HL-60 (cell line): Measurements from ENCODE around the gene BLOC1S3.

Experiments
- DNase-seq, 2 experiments: peaks; one replicate each; pipeline ENCODE4 v3.0.0-alpha.2; 2010 to 2020; ENCODE audit warnings: low read depth in 1 of 2, low spot score in 1 of 2
- H3K27ac ChIP-seq: fragments of 250-450 bp; sonication (Bioruptor Pico); replicated peaks from 2 replicates; pipeline ENCODE4 v1.5.1; 2020; ENCODE audit warnings: mild to moderate bottlenecking, moderate library complexity
- H3K27me3 ChIP-seq: fragments of 250-450 bp; sonication (Bioruptor Pico); 2 replicates; pipeline ENCODE4 v1.5.1; 2021; ENCODE audit warnings: mild to moderate bottlenecking, moderate library complexity; ENCODE audit not compliant: insufficient read depth, poor library complexity, severe bottlenecking
- H3K4me3 ChIP-seq: replicated peaks from 2 replicates; pipeline ENCODE4 v1.5.1; 2011; ENCODE audit warnings: mild to moderate bottlenecking, control low read depth, low read length; ENCODE audit not compliant: insufficient read depth
- CTCF ChIP-seq: IDR thresholded peaks from one replicate; pipeline ENCODE4 v1.5.1; 2011; ENCODE audit warnings: low read length, control low read depth, inconsistent platforms; ENCODE audit not compliant: insufficient read depth
- GABPA ChIP-seq: IDR thresholded peaks from 2 replicates; pipeline ENCODE4 v1.6.1; 2012; ENCODE audit warnings: low read depth
- POLR2AphosphoS5 ChIP-seq: IDR thresholded peaks from 2 replicates; pipeline ENCODE4 v1.6.1; 2012; ENCODE audit warnings: low read depth
- SPI1 ChIP-seq: IDR thresholded peaks from 2 replicates; pipeline ENCODE4 v1.6.1; 2012; ENCODE audit warnings: low read depth, mild to moderate bottlenecking, borderline replicate concordance
- TF ChIP-seq, protein P1 (sequence below): IDR thresholded peaks from 2 replicates; pipeline ENCODE4 v1.6.1; 2012; ENCODE audit warnings: low read depth; ENCODE audit not compliant: insufficient replicate concordance

BLOC1S3 gene

DNA sequence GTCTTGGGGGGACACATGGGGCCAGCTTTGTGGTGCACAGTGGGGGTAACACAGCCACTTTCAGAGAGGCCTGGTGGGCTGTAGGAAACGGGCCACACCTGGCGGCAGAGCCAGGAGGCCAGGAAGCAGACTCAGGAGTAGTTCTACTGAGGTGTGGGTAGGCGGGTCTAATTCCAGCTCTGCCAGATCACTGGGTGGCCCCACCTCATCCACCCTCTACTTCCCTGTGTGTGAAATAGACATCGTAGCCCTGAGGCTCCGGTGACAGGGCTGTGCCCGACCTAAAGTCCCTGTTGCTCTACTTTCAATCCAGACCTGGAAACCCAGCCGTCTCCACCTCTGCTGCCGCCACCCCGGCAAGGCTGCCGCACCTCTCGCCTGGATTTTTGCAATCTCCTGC lies 21.8 kb upstream of the BLOC1S3 start:
- peaks cover 44% of the 10 kb centered on the region for H3K27me3 ChIP-seq
- TF ChIP-seq, protein P1, sequence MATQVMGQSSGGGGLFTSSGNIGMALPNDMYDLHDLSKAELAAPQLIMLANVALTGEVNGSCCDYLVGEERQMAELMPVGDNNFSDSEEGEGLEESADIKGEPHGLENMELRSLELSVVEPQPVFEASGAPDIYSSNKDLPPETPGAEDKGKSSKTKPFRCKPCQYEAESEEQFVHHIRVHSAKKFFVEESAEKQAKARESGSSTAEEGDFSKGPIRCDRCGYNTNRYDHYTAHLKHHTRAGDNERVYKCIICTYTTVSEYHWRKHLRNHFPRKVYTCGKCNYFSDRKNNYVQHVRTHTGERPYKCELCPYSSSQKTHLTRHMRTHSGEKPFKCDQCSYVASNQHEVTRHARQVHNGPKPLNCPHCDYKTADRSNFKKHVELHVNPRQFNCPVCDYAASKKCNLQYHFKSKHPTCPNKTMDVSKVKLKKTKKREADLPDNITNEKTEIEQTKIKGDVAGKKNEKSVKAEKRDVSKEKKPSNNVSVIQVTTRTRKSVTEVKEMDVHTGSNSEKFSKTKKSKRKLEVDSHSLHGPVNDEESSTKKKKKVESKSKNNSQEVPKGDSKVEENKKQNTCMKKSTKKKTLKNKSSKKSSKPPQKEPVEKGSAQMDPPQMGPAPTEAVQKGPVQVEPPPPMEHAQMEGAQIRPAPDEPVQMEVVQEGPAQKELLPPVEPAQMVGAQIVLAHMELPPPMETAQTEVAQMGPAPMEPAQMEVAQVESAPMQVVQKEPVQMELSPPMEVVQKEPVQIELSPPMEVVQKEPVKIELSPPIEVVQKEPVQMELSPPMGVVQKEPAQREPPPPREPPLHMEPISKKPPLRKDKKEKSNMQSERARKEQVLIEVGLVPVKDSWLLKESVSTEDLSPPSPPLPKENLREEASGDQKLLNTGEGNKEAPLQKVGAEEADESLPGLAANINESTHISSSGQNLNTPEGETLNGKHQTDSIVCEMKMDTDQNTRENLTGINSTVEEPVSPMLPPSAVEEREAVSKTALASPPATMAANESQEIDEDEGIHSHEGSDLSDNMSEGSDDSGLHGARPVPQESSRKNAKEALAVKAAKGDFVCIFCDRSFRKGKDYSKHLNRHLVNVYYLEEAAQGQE = no peak
- TF ChIP-seq SPI1 (no peak), CTCF (no peak)

DNA sequence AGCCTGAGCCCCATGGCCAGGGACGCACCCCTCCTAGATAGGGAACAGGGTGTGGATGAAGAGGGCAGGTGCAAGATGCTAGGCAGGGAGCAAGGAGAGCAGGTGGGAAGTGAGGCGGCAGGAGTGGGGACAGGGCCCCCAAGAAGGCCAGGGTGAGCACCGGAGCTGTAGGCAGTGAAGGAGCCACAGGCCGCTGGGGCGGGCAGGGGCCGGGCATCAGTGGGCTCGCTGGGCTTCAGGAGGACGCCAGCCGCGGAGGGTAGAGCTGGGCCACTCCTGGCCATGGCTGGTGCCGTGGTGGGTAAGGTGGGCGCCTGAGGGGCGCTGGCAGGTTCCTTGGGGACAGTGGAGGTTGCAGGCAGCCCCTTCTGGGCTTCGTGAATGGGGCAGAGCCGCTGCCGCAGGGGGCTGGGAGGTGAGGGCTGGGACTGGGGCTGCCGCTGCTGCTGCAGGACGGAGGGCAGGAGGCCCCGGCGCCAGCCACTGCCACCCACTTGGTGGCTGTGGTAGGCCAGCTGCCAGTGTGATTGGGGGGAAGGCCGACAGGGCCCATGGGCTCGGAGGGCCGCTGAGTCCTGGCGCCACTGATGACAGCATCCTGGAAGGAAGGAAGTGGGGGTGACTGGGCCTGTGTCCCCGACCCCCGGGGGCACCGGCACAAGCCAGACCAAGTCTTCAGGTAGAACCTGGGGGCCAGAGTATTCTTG lies 19.9 kb upstream of the BLOC1S3 start:
- Histone ChIP-seq H3K27me3 (peaks cover 31% of the 10 kb centered on the region), H3K27ac (no peak overlapping the region), H3K4me3 (no peak overlapping the region)
- no peak for DNase-seq
- TF ChIP-seq POLR2AphosphoS5 = no peak
- TF ChIP-seq SPI1 = no peak

More for the DNA sequence above, 21.8 kb upstream of the BLOC1S3 start:
- Histone ChIP-seq H3K4me3 (no peak overlapping the region), H3K27ac (no peak overlapping the region)
- DNase-seq = no peak

- no peak for DNase-seq
- H3K27ac ChIP-seq = no peak overlapping the region
- H3K27me3 ChIP-seq = peaks cover 24% of the 10 kb centered on the region
- H3K4me3 ChIP-seq = no peak overlapping the region
- TF ChIP-seq POLR2AphosphoS5 (no peak), GABPA (no peak), CTCF (no peak), SPI1 (no peak)
- TF ChIP-seq, protein P1 = no peak
Measured at GRCh38 chr19:45159210-45159970, 19.2 kb upstream of the BLOC1S3 start.

GRCh38 chr19:45159971-45160324 lies 18.6 kb upstream of the BLOC1S3 start:
- H3K4me3 ChIP-seq = no peak overlapping the region
- peaks cover 20% of the 10 kb centered on the region for H3K27me3 ChIP-seq
- DNase-seq = no peak
- H3K27ac ChIP-seq = no peak overlapping the region
- TF ChIP-seq SPI1 = no peak
- no peak for TF ChIP-seq CTCF
- TF ChIP-seq, protein P1 = no peak
- TF ChIP-seq POLR2AphosphoS5 = no peak
- no peak for TF ChIP-seq GABPA
